ENCODE results near the gene AP2A2. TPM values are rescaled to one million over a fixed set of nuclear protein-coding genes. Genes with fewer than 3 reads are reported as not detected.

AP2A2 gene
- total RNA-seq, 1 donor from 2014 or later: 69.7 TPM

DNA sequence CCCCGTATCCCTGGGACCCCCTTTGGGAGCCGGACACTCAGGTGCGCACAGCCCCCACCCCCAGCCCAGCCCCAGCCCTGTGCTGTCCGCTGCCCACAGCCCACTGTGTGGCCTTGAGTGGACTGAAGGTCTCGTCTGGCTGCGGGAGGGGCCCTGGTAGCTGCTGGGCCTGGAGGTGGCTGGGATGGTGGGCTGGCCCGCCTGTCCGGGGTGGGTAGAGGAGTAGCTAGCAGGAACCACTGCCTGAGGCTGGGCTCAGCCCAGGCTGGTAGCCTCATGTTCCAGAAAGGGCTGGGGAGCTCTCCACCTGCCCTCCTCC, 115.4 kb downstream of the AP2A2 start:
- Mint-ChIP-seq H3K27me3 (ENCODE audit: low read depth) (peaks cover 10% of the 10 kb centered on the region), H3K36me3 (ENCODE audit: low read depth) (peaks cover 3% of the 10 kb centered on the region), H3K4me1 (ENCODE audit: low read depth) (no peaks in the 10 kb centered on the region), H3K27ac (ENCODE audit: unreplicated experiment) (no peak overlapping the region), H3K9me3 (ENCODE audit: low read depth) (peaks cover 5% of the 10 kb centered on the region), H3K4me3 (ENCODE audit: unreplicated experiment) (no peak overlapping the region)
- no peak for DNase-seq (ENCODE audit: low spot score)
- TF ChIP-seq, protein P1, sequence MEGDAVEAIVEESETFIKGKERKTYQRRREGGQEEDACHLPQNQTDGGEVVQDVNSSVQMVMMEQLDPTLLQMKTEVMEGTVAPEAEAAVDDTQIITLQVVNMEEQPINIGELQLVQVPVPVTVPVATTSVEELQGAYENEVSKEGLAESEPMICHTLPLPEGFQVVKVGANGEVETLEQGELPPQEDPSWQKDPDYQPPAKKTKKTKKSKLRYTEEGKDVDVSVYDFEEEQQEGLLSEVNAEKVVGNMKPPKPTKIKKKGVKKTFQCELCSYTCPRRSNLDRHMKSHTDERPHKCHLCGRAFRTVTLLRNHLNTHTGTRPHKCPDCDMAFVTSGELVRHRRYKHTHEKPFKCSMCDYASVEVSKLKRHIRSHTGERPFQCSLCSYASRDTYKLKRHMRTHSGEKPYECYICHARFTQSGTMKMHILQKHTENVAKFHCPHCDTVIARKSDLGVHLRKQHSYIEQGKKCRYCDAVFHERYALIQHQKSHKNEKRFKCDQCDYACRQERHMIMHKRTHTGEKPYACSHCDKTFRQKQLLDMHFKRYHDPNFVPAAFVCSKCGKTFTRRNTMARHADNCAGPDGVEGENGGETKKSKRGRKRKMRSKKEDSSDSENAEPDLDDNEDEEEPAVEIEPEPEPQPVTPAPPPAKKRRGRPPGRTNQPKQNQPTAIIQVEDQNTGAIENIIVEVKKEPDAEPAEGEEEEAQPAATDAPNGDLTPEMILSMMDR (IDR thresholded peaks at IDR 0.05): no peak

DNA sequence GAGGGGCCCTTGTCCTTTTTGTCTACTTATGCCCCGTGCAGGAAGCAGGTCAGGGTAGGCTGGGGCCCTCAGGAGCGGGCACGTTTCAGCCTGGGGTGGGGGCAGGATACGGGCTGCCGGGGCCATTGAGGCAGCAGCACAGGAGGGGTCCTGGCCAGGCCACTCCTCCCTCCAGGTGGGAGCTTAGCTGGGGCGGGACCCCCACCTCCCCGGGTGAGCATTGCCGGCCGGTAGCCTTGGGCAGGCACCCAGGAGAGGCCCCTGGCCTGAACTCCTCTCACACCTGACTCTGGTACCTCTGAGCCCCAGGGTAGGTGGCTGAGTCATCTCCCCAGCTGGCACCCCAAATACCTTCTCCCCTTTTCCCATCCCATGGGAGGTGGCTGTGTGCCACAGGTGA, 115.8 kb downstream of the AP2A2 start:
- Mint-ChIP-seq H3K9me3 (ENCODE audit: low read depth) (peaks cover 5% of the 10 kb centered on the region), H3K27ac (ENCODE audit: unreplicated experiment) (no peak overlapping the region), H3K36me3 (ENCODE audit: low read depth) (peaks cover 3% of the 10 kb centered on the region), H3K27me3 (ENCODE audit: low read depth) (peaks cover 12% of the 10 kb centered on the region), H3K4me1 (ENCODE audit: low read depth) (no peaks in the 10 kb centered on the region), H3K4me3 (ENCODE audit: unreplicated experiment) (no peak overlapping the region)
- peak; percentile 88 for DNase-seq (ENCODE audit: low spot score)
- TF ChIP-seq, protein P1 (IDR thresholded peaks at IDR 0.05): no peak

DNA sequence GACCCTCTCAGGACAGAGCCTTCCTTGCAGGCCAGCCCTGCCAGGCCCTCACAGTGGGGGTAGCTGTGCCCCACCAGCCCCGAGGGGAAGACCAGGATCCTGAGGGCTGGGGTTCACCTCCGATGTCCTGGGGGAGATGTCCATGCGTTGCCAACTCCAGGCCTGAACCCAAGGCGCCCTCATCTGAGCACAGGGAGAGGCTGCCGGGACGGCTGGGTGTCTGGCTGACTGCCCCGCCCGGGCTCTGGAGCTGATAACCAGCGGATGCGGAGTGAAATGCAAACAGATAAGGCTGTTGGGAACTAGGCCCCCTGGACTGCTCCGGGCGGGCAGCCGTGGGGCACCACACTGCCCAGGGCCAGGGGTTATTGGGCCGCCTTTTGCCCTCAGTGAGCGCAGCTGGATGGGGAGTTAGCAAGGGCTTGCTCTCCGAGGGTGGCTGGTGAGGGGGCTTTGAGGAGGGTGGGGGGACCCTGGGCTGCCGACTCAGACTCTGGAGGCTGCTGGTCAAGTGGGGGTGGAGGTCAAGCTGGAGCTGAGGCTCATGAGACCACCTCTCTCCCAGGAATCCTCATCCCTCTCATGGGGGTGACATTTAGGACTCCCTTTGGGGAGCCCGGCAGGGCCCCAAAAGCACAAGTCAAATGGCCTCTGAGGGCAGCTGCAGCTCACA, 116.4 kb downstream of the AP2A2 start:
- Mint-ChIP-seq H3K27ac (ENCODE audit: unreplicated experiment) (no peak overlapping the region), H3K36me3 (ENCODE audit: low read depth) (peaks cover 3% of the 10 kb centered on the region), H3K27me3 (ENCODE audit: low read depth) (peaks cover 15% of the 10 kb centered on the region), H3K4me1 (ENCODE audit: low read depth) (no peaks in the 10 kb centered on the region), H3K9me3 (ENCODE audit: low read depth) (peaks cover 5% of the 10 kb centered on the region), H3K4me3 (ENCODE audit: unreplicated experiment) (no peak overlapping the region)
- peak; percentile 89 for DNase-seq (ENCODE audit: low spot score)
- TF ChIP-seq, protein P1 (IDR thresholded peaks at IDR 0.05): no peak

DNA sequence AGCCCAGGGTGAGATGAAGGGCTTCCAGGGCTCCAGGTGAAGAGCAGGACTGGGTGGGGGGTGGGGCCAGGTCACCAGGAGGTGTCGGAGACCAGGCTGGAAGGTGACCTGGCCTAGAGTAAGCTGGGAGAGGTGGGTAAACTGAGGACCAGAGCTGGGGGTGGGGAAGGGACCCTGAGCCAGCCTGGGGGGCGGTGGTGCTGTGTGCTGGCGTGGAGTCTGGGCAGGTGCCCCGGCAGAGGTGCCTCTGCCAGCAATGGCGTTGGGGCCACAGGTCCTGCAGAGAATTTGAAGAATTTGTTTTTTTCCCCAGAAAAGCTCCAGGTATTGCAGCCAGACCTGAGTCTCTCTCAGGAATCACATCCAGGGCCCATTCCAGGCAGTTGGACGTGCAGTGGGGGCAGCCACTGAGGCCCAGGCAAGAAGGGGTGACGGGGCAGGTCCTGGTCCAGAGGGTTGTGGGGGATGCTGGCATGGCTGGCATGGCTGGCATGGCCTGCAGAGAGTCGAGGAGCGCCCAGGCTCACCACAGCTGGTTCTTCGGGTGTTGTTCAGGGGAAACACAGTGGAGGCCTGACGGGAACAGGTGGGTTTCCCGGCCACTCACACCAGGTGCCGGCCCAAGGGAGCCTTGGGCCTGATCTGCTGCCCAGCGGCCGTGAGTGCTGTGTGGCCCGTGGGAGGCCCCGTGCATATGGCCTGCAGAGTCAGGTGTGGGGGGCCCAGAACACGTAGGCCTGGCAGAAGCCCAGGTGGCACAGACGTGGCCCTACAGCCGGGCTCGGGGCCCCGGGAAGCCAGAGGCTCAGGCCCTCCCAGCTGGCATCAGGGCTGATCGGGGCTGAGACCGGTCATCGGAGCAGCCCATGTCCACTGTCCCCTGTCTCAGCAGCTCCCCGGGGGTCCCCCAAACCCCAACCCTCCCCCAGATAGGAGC, 117.2 kb downstream of the AP2A2 start:
- no peak overlapping the region for H3K4me3 Mint-ChIP-seq (ENCODE audit: unreplicated experiment)
- peaks cover 5% of the 10 kb centered on the region for H3K9me3 Mint-ChIP-seq (ENCODE audit: low read depth)
- TF ChIP-seq, protein P1 (IDR thresholded peaks at IDR 0.05): no peak
- peaks cover 23% of the 10 kb centered on the region for H3K27me3 Mint-ChIP-seq (ENCODE audit: low read depth)
- peaks cover 3% of the 10 kb centered on the region for H3K36me3 Mint-ChIP-seq (ENCODE audit: low read depth)
- H3K4me1 Mint-ChIP-seq (ENCODE audit: low read depth): no peaks in the 10 kb centered on the region
- no peak overlapping the region for H3K27ac Mint-ChIP-seq (ENCODE audit: unreplicated experiment)
- peak; percentile 50 for DNase-seq (ENCODE audit: low spot score)

DNA sequence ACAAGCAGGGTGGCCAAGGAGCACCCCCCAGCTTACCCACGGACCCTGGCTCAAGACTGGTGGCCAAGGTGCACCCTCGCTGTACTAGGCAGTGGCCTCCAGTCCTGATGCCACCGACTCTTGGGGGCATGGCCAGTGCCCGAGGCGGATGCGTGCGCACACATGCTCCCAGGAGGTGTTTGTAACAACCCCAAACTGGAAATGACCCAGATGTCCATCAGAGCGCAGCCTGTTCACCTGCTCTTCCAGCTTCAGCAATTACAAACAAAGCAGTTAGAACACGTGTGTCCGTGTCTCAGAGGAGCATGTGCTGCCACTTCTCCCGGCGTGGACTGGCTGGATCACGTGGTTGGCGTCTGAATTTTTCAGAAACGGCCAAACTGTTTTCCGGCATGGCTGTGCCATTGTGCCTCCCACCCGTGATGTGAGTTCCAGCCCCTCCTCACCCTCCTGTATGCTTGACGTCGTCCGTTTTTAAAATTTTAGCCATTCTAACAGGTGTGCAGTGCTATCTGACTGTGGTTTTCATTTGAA, 118.0 kb downstream of the AP2A2 start:
- TF ChIP-seq, protein P1 (IDR thresholded peaks at IDR 0.05): no peak
- Mint-ChIP-seq H3K36me3 (ENCODE audit: low read depth) (peaks cover 3% of the 10 kb centered on the region), H3K27ac (ENCODE audit: unreplicated experiment) (no peak overlapping the region), H3K27me3 (ENCODE audit: low read depth) (peaks cover 29% of the 10 kb centered on the region), H3K4me1 (ENCODE audit: low read depth) (no peaks in the 10 kb centered on the region), H3K9me3 (ENCODE audit: low read depth) (peaks cover 5% of the 10 kb centered on the region), H3K4me3 (ENCODE audit: unreplicated experiment) (no peak overlapping the region)
- no peak for DNase-seq (ENCODE audit: low spot score)

All from chondrocyte (in vitro differentiated cells).